ENCODE results near the gene MTAP. TPM values are rescaled to one million over a fixed set of nuclear protein-coding genes. Genes with fewer than 3 reads are reported as not detected.

MTAP gene
- total RNA-seq = 10 to 100 TPM; 32.0 to 41.9 (median 34.6) TPM
- 33.5 TPM for total RNA-seq (2013)
- total RNA-seq = 11.4 to 125 (median 31.5) reads per million in 29 experiments

DNA sequence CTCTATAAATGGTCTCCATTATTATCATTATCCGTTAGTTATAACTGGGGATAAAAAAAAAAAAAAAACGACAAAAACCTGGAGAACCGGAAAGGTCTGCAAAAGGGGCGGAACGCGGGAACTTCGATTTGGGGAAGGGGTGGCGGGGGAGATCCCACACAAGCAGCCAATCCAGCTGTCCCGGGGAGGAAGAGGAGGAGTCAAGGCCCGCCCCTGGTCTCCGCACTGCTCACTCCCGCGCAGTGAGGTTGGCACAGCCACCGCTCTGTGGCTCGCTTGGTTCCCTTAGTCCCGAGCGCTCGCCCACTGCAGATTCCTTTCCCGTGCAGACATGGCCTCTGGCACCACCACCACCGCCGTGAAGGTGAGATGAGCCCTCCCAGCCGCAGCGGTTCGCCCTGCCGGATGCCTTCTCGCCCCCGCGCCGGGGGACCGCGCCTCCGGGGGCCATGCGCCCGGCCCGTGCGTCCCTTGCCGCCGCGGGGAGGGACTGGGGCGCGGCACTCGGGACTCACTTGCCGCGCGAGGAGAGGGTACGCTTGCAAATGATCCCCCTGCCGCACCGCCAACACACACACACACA lies at the start of gene MTAP:
TSS of gene MTAP (plus strand) at position 219 of the 583 bp plus-strand sequence. CDS start at position 332, 113 bp downstream.
- Mint-ChIP-seq H3K4me3 (peak within 1 kb of the TSS; percentile 99 to 100 (median 99)), H3K27ac (peak within 1 kb of the TSS; percentile 96 to 97), H3K4me1 (peaks cover 45 to 50% (median 45%) of the 10 kb centered on the region in 3 donors), H3K27me3 (peaks cover 6 to 14% of the 10 kb centered on the region in 2 donors), H3K36me3 (peaks cover 7% of the 10 kb centered on the region), H3K9me3 (no peaks in the 10 kb centered on the region)
- ChIA-PET POLR2A (no interaction called here), CTCF (interaction anchor here (0.7 to 1.6 kb wide), 5 partner anchors 10 to 476 kb away, joined by 3 to 6 read pairs (median 4); no protein-coding TSS in a partner anchor)
- peak; percentile 29 to 75 (median 51) for DNase-seq
- H3K27me3 ChIP-seq (replicated peaks in 1 of 2; ENCODE audit: control insufficient read depth in 2 of 2, extremely low read depth in 1 of 2, insufficient read depth in 2 of 2, low read length in 1 of 2) = peaks cover 0 to 6% of the 10 kb centered on the region in 2 experiments
- peak within 1 kb of the TSS; percentile 57 for H3K27ac ChIP-seq (ENCODE audit: low read length)
- H3K36me3 ChIP-seq (ENCODE audit: control insufficient read depth in 2 of 2, extremely low read depth in 1 of 2, insufficient read depth in 1 of 2, low read length in 1 of 2) = peaks cover 0 to 3% of the 10 kb centered on the region in 2 donors
- ATAC-seq (replicated peaks in 1 of 4) = peak; percentile 76 to 84 (median 77)
- H3K4me3 ChIP-seq (ENCODE audit: control insufficient read depth in 1 of 2, extremely low read depth in 1 of 2, low read length in 1 of 2) = peak within 1 kb of the TSS; percentile 67 to 94
- peaks cover 11 to 22% of the 10 kb centered on the region in 2 experiments for H3K4me1 ChIP-seq (ENCODE audit: control insufficient read depth in 1 of 2, extremely low read depth in 1 of 2, insufficient read depth in 2 of 2, low read length in 2 of 2)
- H3K9me3 ChIP-seq = no peaks in the 10 kb centered on the region
- WGBS (ENCODE audit: insufficient coverage) = 0% methylated on average over 43 of the region's 48 CpGs

GRCh38 chr9:21753523-21753922 lies 48.9 kb upstream of the MTAP start:
- ChIA-PET POLR2A (no interaction called here), CTCF (no interaction called here)
- DNase-seq = no peak
- no peaks in the 10 kb centered on the region for H3K9me3 ChIP-seq
- H3K4me1 ChIP-seq (ENCODE audit: control insufficient read depth in 1 of 2, extremely low read depth in 1 of 2, insufficient read depth in 2 of 2, low read length in 2 of 2) = no peaks in the 10 kb centered on the region
- H3K4me1 Mint-ChIP-seq = no peaks in the 10 kb centered on the region
- H3K27me3 ChIP-seq (replicated peaks in 1 of 2; ENCODE audit: control insufficient read depth in 2 of 2, extremely low read depth in 1 of 2, insufficient read depth in 2 of 2, low read length in 1 of 2) = peaks cover 0 to 4% of the 10 kb centered on the region in 2 experiments
- no peak overlapping the region for H3K27ac Mint-ChIP-seq
- no peak overlapping the region for H3K27ac ChIP-seq (ENCODE audit: low read length)
- WGBS (ENCODE audit: insufficient coverage) = no CpG with 5 or more reads among the region's 1 CpG
- no peak for ATAC-seq (replicated peaks in 1 of 4)
- no peaks in the 10 kb centered on the region for H3K9me3 Mint-ChIP-seq
- no peaks in the 10 kb centered on the region for H3K36me3 Mint-ChIP-seq
- H3K36me3 ChIP-seq (ENCODE audit: control insufficient read depth in 2 of 2, extremely low read depth in 1 of 2, insufficient read depth in 1 of 2, low read length in 1 of 2) = no peaks in the 10 kb centered on the region
- H3K4me3 ChIP-seq (ENCODE audit: control insufficient read depth in 1 of 2, extremely low read depth in 1 of 2, low read length in 1 of 2) = no peak overlapping the region
- peaks cover 7 to 22% of the 10 kb centered on the region in 2 donors for H3K27me3 Mint-ChIP-seq
- H3K4me3 Mint-ChIP-seq = no peak overlapping the region

- Histone ChIP-seq H3K4me3 (ENCODE audit: control insufficient read depth in 1 of 2, extremely low read depth in 1 of 2, low read length in 1 of 2) (no peak overlapping the region), H3K27me3 (replicated peaks in 1 of 2; ENCODE audit: control insufficient read depth in 2 of 2, extremely low read depth in 1 of 2, insufficient read depth in 2 of 2, low read length in 1 of 2) (peaks cover 0 to 4% of the 10 kb centered on the region in 2 experiments), H3K4me1 (ENCODE audit: control insufficient read depth in 1 of 2, extremely low read depth in 1 of 2, insufficient read depth in 2 of 2, low read length in 2 of 2) (no peaks in the 10 kb centered on the region), H3K36me3 (ENCODE audit: control insufficient read depth in 2 of 2, extremely low read depth in 1 of 2, insufficient read depth in 1 of 2, low read length in 1 of 2) (no peaks in the 10 kb centered on the region), H3K9me3 (no peaks in the 10 kb centered on the region), H3K27ac (ENCODE audit: low read length) (no peak overlapping the region)
- Mint-ChIP-seq H3K4me1 (no peaks in the 10 kb centered on the region), H3K36me3 (no peaks in the 10 kb centered on the region), H3K27me3 (peaks cover 7 to 25% of the 10 kb centered on the region in 2 donors), H3K9me3 (no peaks in the 10 kb centered on the region), H3K4me3 (no peak overlapping the region), H3K27ac (no peak overlapping the region)
- no peak for DNase-seq
- ChIA-PET CTCF (interaction anchor here in 1 of 2 donors (1.2 kb wide), 1 partner anchor 36 kb away, joined by 3 read pairs; no protein-coding TSS in a partner anchor), POLR2A (no interaction called here)
- WGBS (ENCODE audit: insufficient coverage) = no CpG with 5 or more reads among the region's 2 CpGs
- ATAC-seq (replicated peaks in 1 of 4) = no peak
Observed at GRCh38 chr9:21754741-21755140, 47.7 kb upstream of the MTAP start.

DNA sequence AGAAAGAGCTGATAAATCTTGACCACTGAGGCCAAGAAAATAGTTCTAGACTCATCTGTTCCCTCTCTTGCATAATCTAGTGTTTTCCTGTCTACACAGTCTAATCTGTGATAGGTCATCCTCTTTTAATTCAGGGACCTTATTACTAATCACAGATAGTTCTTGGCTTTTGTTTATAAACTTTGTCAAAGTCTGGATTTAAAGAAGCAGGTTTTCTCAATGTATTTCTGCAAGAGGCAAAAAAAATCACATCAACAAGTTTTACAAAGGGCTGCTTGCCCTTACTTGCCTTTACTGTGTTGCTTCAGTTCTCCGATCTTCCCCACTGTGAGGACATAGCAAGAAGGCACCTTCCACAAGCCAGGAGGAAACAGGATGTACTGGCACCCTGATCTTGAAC lies 43.9 kb upstream of the MTAP start:
- Histone ChIP-seq H3K36me3 (ENCODE audit: control insufficient read depth in 2 of 2, extremely low read depth in 1 of 2, insufficient read depth in 1 of 2, low read length in 1 of 2) (no peaks in the 10 kb centered on the region), H3K27me3 (replicated peaks in 1 of 2; ENCODE audit: control insufficient read depth in 2 of 2, extremely low read depth in 1 of 2, insufficient read depth in 2 of 2, low read length in 1 of 2) (peaks cover 4% of the 10 kb centered on the region in 2 experiments), H3K4me1 (ENCODE audit: control insufficient read depth in 1 of 2, extremely low read depth in 1 of 2, insufficient read depth in 2 of 2, low read length in 2 of 2) (no peaks in the 10 kb centered on the region), H3K27ac (ENCODE audit: low read length) (no peak overlapping the region), H3K4me3 (ENCODE audit: control insufficient read depth in 1 of 2, extremely low read depth in 1 of 2, low read length in 1 of 2) (no peak overlapping the region), H3K9me3 (no peaks in the 10 kb centered on the region)
- peaks cover 18 to 32% of the 10 kb centered on the region in 2 donors for H3K27me3 Mint-ChIP-seq
- no peak for DNase-seq
- no peaks in the 10 kb centered on the region for H3K9me3 Mint-ChIP-seq
- WGBS (ENCODE audit: insufficient coverage) = no CpG with 5 or more reads among the region's 1 CpG
- no peak overlapping the region for H3K4me3 Mint-ChIP-seq
- ChIA-PET POLR2A (no interaction called here), CTCF (no interaction called here)
- no peaks in the 10 kb centered on the region for H3K36me3 Mint-ChIP-seq
- H3K27ac Mint-ChIP-seq = no peak overlapping the region
- peaks cover 0 to 3% (median 0%) of the 10 kb centered on the region in 3 donors for H3K4me1 Mint-ChIP-seq
- ATAC-seq (replicated peaks in 1 of 4) = no peak

DNA sequence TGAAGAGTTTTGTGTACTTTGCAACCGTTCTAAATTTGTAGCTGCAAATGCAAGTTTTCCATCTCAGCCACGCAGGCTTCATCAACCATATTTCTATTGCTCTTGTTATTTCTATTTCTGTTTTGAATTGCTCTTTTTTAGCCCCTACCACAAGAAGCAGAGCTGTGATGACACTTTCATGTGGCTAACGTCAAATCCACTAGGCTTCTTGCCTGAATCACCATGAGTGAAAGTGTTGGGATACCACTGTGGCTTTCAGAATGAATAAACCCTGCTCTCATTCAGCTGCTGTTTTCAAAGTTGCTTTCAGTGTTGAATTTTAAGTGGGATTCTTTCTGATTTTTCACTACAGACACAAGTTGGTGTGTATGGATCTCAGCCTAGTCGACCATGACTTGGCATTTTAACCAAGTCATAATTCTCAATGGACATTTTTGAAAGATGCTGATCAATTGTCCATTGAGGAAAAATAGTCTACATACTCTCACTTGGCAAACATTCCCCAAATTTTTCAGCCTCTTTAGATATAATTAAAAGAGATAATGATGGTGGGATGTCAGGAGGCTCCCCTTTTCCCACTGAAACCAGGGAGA lies 41.0 kb upstream of the MTAP start:
- no peak overlapping the region for H3K4me3 ChIP-seq (ENCODE audit: control insufficient read depth in 1 of 2, extremely low read depth in 1 of 2, low read length in 1 of 2)
- Mint-ChIP-seq H3K4me1 (peaks cover 0 to 3% (median 0%) of the 10 kb centered on the region in 3 donors), H3K36me3 (no peaks in the 10 kb centered on the region), H3K27me3 (peaks cover 16 to 17% of the 10 kb centered on the region in 2 donors), H3K27ac (no peak overlapping the region), H3K4me3 (no peak overlapping the region), H3K9me3 (peaks cover 0 to 7% (median 0%) of the 10 kb centered on the region in 3 donors)
- H3K27me3 ChIP-seq (replicated peaks in 1 of 2; ENCODE audit: control insufficient read depth in 2 of 2, extremely low read depth in 1 of 2, insufficient read depth in 2 of 2, low read length in 1 of 2) = peaks cover 2 to 4% of the 10 kb centered on the region in 2 experiments
- DNase-seq (no peak), ATAC-seq (replicated peaks in 1 of 4) (no peak)
- no peak overlapping the region for H3K27ac ChIP-seq (ENCODE audit: low read length)
- ChIA-PET CTCF (no interaction called here), POLR2A (no interaction called here)
- no peaks in the 10 kb centered on the region for H3K36me3 ChIP-seq (ENCODE audit: control insufficient read depth in 2 of 2, extremely low read depth in 1 of 2, insufficient read depth in 1 of 2, low read length in 1 of 2)
- H3K9me3 ChIP-seq = no peaks in the 10 kb centered on the region
- no peaks in the 10 kb centered on the region for H3K4me1 ChIP-seq (ENCODE audit: control insufficient read depth in 1 of 2, extremely low read depth in 1 of 2, insufficient read depth in 2 of 2, low read length in 2 of 2)
- 0% methylated on average over 1 of the region's 4 CpGs for WGBS (ENCODE audit: insufficient coverage)

DNA sequence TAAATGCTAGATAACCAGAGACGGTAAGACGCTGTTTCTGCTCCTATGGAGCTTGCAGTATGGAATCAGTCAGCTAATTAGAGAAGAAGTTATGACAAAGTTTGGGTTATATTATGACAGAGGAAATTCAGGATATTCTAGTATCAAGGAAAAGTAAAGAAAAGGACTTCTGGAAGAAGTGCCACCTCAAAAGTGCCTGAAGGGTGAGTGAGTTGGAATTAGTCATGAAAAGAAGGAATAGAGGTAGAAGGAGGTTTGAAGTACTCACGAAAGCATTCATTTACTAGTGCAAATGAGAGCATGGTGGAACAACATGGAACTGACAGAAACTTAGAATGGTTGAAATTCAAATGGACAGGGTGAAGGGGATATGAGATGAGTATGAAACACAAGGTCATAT lies 40.4 kb upstream of the MTAP start:
- H3K4me3 ChIP-seq (ENCODE audit: control insufficient read depth in 1 of 2, extremely low read depth in 1 of 2, low read length in 1 of 2) = no peak overlapping the region
- H3K27me3 Mint-ChIP-seq = peaks cover 16 to 17% of the 10 kb centered on the region in 2 donors
- WGBS (ENCODE audit: insufficient coverage) = 100% methylated on average over 1 of the region's 3 CpGs
- H3K27me3 ChIP-seq (replicated peaks in 1 of 2; ENCODE audit: control insufficient read depth in 2 of 2, extremely low read depth in 1 of 2, insufficient read depth in 2 of 2, low read length in 1 of 2) = peaks cover 2 to 4% of the 10 kb centered on the region in 2 experiments
- no peak overlapping the region for H3K27ac Mint-ChIP-seq
- no peaks in the 10 kb centered on the region for H3K4me1 ChIP-seq (ENCODE audit: control insufficient read depth in 1 of 2, extremely low read depth in 1 of 2, insufficient read depth in 2 of 2, low read length in 2 of 2)
- H3K4me3 Mint-ChIP-seq = no peak overlapping the region
- no peak overlapping the region for H3K27ac ChIP-seq (ENCODE audit: low read length)
- DNase-seq (no peak), ATAC-seq (replicated peaks in 1 of 4) (no peak)
- POLR2A ChIA-PET = no interaction called here
- H3K9me3 Mint-ChIP-seq = peaks cover 0 to 7% (median 0%) of the 10 kb centered on the region in 3 donors
- H3K36me3 ChIP-seq (ENCODE audit: control insufficient read depth in 2 of 2, extremely low read depth in 1 of 2, insufficient read depth in 1 of 2, low read length in 1 of 2) = no peaks in the 10 kb centered on the region
- peaks cover 0 to 3% (median 0%) of the 10 kb centered on the region in 3 donors for H3K4me1 Mint-ChIP-seq
- no peaks in the 10 kb centered on the region for H3K36me3 Mint-ChIP-seq
- CTCF ChIA-PET = no interaction called here
- no peaks in the 10 kb centered on the region for H3K9me3 ChIP-seq

All from T-cell (primary cell).